HG02938 (cell line): ENCODE measurements around the gene KDM4C.
A peak's percentile ranks its signal among the peaks of the same experiment; 100 is the strongest.
"Not testable (repeated sequence)": the region's sequence is repeated elsewhere in the genome, so short reads cannot be mapped to it uniquely, and the experiment has no call there.

Source experiments
- ATAC-seq: cut with Tn5 transposase; IDR thresholded peaks from one replicate; pipeline ENCODE4 v1.9.1; 2021; ENCODE audit warnings: mild to moderate bottlenecking, moderate library complexity; ENCODE audit not compliant: unreplicated experiment

KDM4C gene

GRCh38 chr9:7011395-7012067 lies 253.8 kb downstream of the KDM4C start:
- ATAC-seq: peak; percentile 52

DNA sequence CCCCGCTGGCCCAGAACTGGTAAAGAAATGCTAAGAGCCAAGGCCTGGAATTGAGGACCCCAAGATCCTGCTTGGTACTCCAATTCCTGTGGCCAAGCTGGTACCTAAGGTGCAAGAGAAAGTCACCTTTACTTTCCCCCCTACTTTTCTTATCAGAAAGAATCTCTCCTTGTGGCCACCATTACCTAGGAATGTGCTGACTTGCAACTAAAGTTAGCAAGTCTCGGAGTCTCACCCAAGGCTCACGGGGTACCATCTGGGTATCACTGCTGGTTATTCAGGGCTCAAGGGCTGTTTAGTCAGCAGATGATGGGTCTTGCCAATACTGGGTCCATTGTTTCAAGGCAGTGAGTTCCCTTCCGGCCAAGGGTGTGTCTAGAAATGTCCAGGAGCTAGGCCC lies 270.2 kb downstream of the KDM4C start:
- no peak for ATAC-seq

DNA sequence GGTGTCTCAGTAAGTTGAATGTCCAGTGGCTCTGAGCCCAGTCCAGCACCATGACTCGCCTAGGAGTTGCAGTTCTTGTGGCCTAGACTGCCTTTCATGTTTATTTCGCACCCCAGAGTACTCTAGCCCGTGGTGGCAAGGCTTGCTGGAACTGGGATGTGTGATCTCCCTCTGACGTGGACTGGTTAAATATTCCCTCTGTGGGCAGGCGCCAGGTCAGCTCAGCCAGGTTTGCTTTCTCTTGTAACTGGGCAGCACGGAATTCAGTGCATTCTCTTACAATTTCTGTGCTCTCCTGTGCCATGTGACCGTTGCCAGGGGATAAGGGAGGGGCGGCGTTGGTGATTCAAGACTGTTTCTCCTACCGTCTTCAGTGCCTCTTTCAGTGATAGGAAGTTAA lies 270.8 kb downstream of the KDM4C start:
- no peak for ATAC-seq

DNA sequence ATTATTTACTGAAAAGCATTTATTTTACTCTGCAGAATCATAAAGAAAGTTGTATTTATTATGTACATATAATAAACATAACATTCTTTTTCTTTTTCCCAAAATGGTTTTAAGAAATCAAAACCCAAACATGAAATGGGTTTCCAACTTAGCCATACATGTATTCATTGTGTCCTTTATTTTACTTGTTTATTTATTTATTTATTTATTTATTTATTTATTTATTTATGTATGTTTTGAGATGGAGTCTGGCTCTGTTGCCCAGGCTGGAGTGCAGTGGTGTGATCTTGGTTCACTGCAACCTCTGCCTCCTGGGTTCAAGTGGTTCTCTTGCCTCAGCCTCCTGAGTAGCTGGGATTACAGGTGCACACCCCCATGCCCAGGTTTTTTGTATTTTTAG lies 273.2 kb downstream of the KDM4C start:
- not testable (repeated sequence) for ATAC-seq

DNA sequence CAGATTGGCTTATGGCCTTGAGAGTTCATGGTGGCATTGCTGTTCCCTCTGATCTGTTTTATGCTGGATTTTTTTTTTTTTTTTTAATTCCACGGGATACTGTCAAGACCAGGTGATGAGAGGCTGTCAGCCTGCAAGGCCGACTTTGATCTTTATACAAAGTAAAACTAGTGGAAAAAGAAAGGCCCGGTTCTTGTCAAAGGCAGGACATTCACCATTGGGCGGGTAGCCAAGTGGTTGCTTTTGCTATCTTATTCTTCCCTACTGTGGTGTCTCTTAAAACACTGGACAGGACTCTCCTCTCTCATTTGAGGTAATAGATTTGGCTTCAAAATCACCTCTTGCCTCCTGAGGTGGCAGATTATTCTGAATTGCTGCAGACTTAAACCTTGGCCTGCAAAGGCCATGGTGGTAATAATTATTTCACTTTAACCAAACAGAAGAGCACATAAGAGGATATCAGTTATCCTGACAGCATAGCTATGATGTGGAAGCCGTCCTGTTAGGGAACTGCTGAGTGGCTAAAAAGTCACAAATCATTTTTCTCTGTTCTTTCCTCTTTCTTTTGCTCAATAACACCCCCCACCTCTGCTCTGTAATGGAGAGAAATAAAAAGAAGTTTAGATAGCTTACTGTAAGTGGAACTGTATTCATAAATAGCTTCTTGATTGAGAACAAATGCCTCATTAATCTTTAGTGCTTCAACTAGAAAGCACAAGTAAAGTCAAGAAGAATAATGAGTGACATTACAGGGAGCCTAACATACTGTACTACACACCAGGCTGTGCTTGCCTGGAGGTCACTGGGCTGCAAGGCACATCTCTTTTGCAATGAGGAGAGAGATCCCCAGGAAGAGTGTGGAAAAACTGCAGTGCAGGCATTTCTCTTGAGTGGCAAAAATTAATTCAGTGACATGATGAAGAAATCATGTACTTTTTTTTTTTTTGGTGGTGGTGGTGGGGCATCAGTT lies 275.6 kb downstream of the KDM4C start:
- ATAC-seq: no peak

DNA sequence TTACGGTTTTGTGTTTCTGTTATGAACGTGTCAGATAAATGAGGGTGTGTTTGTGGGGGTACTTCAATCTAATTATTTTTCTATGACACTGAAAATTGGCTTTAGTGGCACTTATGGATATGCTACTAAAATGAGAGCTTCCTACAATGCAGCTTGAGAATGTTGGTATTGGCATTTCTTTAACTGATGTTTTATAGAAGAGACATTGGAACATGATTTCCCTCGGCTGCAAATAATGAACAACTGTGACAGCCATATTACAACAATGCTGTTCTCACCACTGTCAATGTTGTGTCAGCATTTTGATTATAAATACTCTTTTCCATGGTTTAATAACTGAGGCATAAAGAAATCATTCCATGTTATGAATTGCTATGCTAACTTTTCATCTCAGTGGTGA lies 279.4 kb downstream of the KDM4C start:
- no peak for ATAC-seq

DNA sequence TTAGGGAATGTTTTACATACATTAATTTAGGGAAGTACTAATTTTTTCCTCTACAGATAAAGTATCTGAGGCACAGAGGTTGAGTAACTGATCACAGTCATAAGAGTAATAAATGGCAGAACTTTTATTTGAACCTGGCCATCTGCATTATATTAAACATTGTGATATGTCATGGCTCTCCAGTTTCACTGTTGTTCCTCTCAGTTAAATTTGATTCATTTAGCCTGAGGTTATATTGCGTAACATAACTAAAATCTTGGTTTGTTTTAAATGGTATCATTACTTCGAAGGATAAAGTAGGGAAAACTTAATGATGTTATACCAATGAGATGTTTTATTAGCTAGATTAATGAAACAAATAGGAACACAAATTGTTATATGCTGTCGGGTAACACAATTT lies 284.4 kb downstream of the KDM4C start:
- ATAC-seq: no peak

GRCh38 chr9:7045361-7045760 lies 287.6 kb downstream of the KDM4C start:
- no peak for ATAC-seq

DNA sequence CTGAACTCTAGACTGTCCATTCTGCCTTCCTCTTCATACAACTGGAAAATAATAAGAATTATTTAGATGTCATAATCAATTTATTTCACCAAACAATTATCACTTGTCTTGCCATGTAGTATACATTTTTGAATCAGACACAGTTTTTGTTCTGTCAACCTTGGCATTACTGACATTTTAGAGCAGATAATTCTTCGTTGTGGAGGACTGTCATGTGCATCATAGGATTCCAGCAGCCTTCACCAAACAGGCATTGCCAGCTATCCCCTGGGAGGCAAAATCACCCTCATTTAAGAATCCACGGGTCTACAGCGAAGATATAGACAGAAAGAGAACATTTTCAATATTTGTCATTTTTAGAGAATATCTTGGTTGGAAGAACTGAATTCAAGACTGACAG lies 293.9 kb downstream of the KDM4C start:
- no peak for ATAC-seq

- ATAC-seq: no peak
Observed at GRCh38 chr9:7053903-7054302, 296.1 kb downstream of the KDM4C start.

GRCh38 chr9:7055171-7055903 lies 297.6 kb downstream of the KDM4C start:
- peak; percentile 41 for ATAC-seq

DNA sequence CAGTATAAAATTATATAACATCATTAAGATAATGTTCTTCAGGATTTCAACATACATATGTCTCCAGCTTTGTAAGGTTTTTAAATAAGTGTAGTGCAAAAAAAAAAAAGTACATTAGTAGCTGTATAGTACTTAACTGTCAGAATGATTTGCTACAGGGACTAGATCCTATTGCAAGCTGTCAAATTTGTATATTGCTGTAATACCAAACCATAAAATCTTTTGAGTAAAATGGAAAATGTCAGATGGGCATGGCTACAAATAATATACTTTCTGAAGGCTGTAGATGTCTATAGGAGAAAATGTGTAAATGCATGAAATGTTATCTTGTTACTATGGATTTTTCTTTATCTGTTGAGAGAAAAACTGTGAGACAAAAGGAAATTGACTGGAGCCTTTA lies 298.5 kb downstream of the KDM4C start:
- ATAC-seq: no peak

DNA sequence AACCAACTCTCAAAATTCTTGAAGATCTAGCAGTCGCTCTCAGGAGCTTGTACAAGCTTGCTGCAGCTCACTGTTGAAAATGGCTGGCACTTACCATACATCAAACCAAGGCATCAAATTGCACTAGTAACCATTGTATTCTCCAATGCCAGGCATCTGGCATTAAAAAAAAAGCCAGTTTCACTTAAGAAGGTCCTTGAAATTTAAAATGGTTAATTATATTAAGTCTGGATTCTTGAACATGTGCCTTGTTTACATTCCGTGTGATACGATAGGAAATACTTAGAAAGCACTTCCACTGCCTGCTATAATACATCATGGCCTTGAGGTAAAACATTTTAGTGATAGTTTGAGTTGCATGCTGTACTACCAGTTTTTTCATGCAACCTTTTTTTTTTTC lies 300.7 kb downstream of the KDM4C start:
- ATAC-seq: no peak

DNA sequence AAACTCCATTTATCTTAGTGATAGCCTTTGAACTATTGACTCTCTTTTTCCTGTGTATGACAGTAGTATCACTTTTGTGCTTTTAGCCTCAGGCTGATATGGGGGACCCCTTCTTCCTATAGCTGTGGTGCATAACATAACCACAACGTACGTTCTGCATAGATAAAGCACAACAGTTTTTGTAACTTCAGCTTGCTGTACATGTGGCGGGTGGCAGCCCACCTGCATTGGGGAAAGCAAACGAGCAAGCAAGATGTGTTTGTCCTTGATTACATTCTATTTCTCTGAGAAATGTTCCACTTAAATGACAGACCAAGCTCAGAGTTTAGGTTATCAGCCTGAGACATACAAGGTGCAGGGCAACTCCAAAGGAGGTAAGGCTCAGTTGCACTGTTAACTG lies 309.4 kb downstream of the KDM4C start:
- no peak for ATAC-seq

DNA sequence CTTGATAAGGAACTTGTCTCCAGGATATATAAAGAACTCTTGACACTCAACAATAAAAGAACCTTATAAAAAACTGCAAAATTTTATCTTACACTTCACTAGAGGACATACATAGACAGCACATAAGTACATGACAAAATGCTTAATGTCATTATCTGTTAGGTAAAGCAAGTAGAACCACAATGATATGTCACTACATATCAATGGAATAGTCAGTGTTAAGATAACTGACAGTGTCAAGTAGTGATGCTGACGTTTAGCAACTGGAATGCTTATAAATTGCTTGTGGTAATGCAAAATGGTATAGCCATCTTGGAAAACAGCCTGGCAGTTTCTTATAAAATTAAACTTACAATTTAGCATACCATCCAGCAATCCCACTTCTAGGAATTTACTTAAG lies 314.1 kb downstream of the KDM4C start:
- no peak for ATAC-seq

DNA sequence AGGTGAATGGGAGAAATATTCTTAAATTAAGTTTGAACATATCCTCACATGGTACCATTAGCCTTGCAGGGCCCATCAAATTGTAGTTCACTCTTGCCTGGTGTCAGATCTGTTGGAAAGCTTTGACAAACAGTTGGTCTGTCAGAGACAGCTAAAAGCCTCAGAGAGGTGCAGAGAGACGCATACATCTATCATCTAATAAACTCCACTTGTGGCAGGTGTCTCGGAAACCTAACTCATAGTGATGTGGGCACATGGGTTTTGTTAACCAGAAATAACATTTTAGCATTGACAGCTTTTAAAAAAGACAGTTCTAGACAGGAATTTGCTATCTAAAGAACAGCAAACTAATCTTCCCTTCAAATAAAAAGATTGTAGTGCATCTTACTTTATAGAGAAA lies 315.9 kb downstream of the KDM4C start:
- ATAC-seq: no peak

DNA sequence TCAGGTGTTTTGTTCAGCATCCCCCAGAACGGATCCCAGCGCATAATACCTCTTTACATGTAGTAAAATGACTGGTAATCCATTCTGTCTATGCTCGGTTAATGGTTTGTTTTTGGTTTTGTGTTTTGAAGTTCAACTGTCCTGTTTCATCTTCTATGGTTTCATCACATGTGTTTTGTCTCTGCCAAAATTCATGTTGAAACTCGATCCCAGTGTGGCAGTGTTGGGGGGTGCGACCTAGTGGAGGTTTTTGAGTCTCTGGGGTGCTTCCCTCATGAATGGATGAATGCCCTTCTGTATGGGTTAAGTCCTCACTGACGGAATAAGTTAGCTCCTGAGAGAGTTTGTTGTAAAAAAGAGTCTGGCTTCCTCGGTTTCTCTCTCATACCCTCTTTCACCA lies 317.4 kb downstream of the KDM4C start:
- ATAC-seq: no peak

DNA sequence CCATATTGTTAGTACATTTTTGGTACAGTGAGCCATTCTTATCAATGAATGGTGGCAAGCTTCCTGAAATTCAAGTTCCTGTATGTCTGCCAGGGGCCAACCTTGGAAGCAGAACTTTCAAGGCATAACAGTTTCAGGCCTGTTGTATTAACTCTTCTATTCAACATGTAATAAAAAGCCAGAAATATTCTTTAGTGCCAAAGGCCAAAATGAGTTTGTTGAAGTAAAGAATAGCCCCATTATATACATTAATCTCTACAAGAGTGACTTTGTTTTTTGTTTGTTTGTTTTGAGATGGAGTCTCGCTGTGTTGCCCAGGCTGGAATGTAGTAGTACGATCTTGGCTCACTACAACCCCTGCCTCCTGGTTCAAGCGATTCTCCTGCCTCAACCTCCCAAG lies 321.3 kb downstream of the KDM4C start:
- ATAC-seq: no peak

DNA sequence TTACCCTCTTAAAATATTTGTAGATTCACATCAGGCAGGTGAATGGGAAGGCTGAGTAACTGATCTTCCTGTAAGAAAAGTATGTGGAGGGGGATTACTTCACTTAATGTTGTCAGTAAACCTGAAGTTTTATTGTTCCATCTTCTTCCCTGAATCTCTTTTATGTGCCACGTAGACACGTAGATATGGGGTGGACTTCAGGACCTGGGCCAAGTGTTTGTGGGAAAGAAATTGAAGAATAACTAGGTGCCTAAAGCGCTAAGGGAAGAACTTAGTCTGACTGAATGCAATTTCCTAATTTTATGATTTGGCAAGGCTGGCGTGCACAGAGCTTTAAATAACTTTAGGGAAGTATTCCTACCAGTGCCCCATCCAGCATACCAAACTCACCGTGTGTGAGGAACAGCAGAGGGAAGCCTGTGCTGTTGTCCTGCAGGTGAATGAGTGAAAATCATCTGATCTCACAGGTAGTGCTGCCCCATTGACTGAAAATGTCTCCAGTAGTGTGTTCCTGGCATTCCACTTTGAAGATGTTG lies 323.4 kb downstream of the KDM4C start:
- no peak for ATAC-seq

DNA sequence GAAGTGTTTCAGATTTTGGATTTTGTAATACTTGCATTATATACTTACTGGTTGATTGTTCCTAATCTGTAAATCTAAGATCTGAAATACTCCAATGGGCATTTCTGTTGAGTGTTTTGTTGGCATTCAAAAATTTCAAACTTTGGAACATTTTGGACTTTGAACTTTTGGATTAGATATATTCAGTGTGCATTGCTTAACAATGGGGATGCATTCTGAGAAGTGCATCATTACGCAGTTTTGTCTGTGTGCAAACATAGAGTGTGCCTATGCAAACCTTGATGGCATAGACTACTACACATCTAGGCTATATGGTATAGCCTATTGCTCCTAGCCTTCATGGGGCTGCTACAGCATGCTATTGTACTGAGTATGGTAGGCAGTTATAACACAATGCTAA lies 325.4 kb downstream of the KDM4C start:
- no peak for ATAC-seq

DNA sequence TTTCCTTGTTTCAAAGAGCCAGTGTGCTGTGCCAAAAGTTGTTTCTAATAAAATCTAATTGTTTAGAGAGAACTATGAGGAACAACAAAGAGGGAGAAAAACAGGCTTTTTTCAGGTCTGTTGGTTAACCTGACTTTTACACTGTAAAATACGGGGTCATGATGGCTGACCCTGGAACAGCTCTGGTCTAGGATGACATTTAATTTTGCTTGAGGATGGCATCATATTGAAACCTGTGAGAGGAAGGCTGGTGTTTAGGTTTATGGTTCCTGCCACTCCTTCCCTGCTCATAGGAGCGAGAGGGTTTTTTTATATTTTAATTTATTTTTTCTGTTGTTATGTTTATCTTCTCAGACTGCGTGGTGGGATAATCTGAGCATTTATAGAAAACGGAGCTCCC lies 327.6 kb downstream of the KDM4C start:
- no peak for ATAC-seq
